Measurements from ENCODE around the gene MAGI1.

MAGI1 gene

DNA sequence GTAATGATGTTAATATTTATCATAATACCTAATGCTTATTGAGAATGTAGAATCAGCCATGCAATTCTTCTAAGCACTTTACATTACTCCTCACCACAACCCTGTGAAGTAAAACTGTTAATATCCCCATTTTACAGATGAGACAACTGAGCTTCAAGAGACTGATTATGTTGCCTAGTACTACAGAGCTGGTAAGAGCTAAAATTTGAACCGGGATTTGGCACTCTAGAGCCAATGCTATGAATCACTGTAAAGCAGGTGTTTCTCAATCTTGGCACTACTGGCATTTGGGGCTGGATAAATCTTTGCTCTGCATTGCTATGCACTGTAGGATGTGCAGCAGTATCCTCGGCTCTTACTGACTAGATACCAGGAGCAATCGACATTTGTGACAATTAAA, 367.7 kb downstream of the MAGI1 start:
- no peak for DNase-seq (ENCODE audit: low read depth, low spot score)

DNA sequence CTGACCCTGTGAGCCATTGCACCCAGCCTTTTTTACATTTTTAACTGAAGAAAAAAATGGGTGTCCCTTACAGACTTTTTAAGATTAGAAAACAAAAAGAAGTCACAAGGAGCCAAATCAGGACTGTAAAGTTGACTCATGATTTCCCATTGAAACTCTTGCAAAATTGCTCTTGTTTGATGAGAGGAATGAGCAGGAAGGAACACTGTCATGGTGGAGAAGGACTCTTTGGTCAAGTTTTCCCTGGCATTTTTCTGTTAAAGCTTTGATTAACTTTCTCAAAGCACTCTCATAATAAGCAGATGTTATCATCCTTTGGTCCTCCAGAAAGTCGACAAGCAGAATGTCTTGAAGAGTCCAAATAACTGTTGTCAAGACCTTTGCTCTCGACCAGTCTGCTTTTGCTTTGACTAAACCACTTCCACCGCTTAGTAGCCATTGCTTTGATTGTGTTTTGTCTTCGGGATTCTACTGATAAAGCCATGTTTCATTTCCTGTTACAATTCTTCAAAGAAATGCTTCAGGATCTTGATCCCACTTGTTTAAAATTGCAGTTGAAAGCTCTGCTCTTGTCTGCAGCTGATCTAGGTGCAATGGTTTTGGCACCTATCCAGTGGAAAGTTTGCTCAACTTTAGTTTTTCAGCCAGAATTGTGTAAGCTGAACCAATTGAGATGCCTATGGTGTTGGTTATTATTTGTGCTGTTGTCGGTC, 369.4 kb downstream of the MAGI1 start:
- DNase-seq (ENCODE audit: low read depth, low spot score): peak; percentile 62

DNA sequence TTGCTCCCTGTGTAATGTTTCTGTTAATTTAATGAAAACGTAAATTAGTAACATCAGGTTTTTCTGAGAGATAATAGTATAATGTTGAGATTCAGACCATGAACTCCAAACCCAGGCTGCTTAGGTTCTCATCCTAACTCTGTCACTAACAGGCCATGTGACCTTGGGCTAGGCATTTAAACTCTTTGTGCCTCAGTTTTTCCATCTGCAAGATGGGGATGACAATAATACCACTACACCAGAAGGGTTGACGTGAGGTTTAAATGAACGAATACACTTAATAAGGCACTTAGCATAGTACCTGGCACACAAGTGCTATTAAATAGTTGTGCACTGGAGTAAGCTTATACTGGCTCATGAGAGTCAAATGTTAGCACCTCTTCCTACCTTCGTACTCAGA, 370.8 kb downstream of the MAGI1 start:
- DNase-seq (ENCODE audit: low read depth, low spot score): no peak

DNA sequence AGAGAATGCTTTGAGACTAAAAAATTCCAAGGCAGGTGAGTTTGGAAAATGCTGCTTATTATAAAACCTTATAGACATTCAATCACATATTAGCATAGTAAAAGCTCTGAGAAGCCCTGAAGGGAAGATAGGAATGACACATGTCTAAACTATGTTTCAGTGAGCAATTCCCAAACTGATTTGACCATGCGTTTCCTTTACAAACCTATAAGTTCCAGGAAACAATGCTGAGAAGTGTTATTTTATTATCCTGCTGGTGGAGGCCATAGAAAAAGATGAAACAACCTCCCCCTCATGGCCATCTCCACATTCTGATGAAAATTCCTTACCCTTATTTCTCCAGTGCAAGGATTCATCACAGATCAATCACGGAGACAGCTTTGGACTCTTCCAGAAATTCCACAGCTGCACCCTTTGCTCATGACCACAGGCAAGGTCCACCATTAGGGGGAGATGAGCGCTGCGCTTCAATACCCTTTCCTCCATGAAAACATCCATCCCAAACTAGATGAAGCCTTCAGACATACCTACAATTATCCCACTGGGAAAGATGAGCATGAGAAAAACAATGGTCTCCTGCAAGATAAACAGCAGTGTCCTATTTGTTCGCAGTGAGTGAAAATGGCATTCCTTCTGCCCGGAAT, 372.1 kb downstream of the MAGI1 start:
- no peak for DNase-seq (ENCODE audit: low read depth, low spot score)

DNA sequence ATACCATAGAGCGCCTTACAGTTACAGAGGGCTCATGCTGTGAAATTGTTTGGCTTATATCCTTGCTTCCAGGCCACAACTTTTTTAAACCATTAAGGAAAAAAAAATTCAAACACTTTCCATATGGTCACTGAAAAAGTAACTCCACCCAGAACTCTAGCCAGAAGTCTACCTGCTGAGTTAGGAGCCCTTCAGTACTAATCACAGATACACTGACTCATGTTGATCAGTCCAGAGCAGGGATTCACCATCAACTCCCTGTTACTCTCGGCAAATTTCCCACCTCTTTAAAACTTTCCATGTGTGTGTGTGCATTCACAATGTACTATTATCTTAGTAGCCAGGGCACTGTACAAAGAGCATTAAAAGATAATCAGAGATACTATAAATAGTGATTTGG, 372.8 kb downstream of the MAGI1 start:
- no peak for DNase-seq (ENCODE audit: low read depth, low spot score)

DNA sequence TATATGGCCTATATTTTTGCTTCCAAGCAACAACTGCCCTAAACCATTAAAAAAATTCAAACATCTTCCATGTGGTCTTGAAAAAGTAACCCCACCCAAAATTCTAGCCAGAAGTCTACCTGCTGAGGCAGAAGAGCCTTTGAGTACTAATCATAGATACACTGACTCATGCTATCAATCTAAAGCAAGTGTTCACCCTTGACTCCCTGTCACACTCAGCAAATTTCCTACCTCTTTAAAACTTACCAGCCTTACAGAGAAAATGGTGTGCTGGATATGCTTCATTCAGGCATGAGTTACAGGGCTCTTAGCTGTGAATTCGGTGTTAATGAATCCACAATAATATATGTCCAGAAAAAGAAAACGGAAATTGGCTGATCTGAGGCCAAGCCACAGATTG, 373.8 kb downstream of the MAGI1 start:
- DNase-seq (ENCODE audit: low read depth, low spot score): no peak

DNA sequence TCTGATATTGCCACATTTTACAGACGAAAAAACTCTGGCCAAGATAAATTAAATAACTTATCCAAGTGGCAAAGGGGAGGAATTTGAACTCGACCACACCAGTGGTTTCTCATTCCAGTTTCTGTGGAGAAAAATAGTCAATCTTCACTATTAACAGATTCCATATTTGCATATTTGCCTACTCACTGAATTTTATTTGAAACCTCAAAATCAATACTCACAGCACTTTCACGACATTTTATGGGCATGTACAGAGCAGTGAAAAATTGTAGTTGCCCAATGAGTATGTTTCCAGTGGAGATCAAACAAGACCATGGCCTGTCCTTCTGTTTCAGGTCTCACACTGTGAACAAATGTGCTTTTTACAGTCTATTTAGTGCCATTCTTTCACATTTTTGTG, 374.3 kb downstream of the MAGI1 start:
- DNase-seq (ENCODE audit: low read depth, low spot score): peak; percentile 58

DNA sequence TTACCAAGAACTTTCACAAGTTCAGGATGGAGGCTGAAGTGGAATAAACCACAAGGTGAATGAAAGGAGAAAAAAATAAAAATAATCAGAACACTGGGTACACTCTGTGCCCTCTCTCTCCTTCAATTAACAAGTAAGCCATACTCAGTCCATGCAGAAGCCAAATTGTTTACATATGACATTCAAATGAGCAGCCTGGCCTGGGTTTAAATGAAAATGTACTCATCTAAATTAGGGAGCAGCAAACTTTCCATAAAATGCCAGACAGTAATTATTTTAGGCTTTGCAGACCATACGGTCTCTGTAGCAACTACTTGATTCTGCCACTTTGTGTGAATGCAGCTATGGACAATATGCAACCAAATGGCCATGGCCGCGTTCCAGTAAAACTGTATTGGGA, 376.6 kb downstream of the MAGI1 start:
- DNase-seq (ENCODE audit: low read depth, low spot score): no peak

DNA sequence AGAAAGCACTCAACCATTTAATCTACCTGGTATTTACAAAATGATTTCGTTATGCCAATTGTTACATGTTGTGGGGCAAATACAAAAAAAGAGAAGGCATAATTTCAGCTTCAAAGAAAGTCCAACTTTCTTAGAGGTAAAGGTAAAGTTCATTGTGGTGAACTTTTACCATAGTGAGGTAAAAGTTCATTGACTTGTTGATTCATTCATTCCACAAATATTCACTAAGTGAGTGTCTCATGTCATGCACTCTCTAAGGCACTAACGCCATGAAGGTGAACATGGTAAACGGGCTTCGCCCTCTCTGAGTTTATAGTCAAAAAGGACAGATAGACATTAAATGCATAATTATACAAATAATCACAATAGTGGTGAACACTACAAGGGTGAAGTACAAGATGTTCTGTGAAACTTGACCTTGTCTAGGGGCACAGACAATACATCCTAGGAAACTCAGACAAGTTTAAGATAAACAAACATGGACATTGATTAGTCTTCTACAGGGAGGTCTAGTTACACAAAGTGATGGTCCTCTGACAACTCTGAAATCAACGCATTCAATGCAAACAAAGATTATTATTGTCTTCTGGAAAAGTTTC, 378.6 kb downstream of the MAGI1 start:
- DNase-seq (ENCODE audit: low read depth, low spot score): no peak

DNA sequence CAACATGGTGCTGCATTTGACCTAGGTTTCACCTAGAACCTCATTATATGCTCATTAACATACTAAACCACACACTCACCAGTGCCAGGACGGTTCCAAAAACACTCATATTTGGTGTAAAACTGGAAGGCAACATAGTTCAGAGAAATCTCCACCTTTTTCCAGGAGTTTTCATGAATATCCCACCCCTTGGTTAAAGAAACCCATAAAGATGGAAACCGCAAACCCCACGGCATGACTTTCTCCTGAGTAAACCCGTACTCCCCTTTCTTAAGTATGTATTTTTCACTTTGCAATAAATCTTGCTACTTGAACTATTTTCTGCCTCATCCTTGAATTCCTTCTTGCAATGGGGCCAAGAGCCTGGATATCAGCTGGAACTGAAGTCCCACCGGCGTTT, 379.3 kb downstream of the MAGI1 start:
- no peak for DNase-seq (ENCODE audit: low read depth, low spot score)

DNA sequence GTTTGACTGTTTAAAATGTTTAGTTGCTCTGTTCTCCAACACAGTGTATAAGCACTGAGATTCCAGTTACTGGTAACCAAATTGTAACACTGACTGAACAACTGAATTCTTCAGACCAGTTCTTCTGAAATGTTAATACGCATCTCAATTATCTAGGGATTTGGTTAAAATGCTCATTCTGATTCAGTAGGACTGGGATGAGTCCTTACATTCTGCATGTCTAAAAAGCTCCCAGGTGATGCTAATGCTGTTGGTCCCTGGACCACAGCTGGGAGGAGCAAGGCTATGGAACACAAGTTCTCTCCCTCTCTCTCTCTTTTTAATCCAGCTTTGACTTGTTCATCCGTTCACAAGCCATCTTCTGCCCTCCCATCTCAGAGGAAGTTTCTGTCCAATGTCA, 380.3 kb downstream of the MAGI1 start:
- no peak for DNase-seq (ENCODE audit: low read depth, low spot score)

DNA sequence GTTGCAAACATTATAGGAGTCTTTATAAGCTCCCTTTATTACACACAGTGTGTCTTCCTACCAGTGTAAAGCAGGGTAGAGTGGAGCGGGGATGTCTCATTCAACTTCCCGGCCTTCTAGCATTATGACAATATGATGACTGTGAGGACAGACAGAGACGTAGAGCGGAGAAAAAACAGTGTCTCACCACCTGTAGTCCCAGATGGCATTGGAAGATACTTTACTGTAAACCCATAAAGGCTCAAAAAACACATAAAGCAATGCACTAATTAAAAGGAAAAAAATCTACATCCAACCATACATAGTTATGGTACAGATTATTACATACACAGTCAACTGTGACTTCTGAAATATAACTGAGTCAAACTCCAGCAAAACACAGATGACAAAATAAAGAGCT, 383.7 kb downstream of the MAGI1 start:
- no peak for DNase-seq (ENCODE audit: low read depth, low spot score)

DNA sequence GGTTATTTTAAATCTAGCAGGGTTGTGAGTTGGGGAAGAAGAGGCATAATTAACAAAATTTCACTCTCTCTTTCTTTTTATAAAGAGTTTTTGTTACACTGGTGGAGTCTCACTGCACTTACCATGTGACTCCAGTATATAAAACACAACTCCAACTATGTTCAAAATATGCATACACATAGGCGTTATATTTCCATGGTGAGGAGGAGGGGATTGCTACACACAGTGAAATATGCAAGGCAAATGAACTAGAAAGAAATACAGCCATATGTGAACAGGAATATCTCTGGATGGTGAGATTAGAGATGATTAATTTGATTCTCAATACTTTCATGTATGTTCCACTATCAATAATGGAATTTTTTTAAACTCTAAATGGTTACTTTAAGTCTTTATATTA, 385.0 kb downstream of the MAGI1 start:
- DNase-seq (ENCODE audit: low read depth, low spot score): no peak

DNA sequence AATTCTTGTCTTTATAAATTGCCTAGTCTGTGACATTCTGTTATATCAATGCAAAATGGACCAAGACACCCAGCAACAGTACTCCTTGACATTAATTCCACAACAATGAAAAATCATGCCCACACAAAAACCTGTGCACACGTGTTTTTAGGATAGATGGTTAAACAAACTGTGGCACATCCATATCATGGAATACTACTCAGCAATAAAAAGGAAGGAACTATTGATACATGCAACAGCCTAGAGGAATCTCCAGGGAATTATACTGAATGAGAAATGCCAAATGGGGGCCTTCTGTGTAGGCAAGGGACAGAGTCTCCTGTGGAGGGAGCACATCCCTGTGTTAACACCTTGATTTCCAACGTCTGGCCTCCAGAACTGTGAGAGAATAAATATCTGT, 388.5 kb downstream of the MAGI1 start:
- DNase-seq (ENCODE audit: low read depth, low spot score): no peak

DNA sequence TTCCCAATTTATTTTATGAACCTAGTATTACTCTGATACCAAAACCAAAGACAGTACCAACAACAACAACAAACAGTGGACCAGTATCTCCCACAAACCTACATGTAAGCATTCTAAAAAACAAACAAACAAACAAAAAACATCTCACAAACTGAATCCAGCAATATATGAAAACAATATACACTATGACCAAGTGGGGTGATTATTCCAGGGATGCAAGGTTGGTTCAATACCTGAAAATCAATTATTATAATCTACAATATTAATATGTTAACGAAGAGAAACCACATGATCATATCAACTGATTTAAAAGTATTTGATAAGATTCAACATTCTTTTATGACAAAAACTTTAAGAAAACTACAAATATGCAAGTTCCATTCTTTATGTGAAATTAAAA, 391.3 kb downstream of the MAGI1 start:
- DNase-seq (ENCODE audit: low read depth, low spot score): no peak

DNA sequence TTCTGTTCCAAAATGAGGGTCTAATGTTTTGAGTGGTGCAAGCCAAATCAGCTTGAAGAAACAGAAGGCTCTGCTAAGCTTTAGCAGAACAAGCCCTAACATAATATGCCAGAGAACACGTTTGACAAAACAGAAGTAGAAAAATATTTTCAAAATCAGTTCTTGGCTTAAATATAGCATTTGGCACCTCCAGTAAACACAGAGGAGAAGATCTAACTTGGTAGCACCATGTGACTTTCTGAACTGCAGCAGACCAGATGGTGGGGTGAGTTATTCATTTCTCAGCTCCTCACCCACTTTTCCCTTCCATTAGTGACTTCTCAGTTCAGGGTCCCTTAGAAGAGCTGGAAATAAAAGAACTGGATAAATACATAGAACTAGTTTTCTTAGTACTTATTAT, 395.8 kb downstream of the MAGI1 start:
- no peak for DNase-seq (ENCODE audit: low read depth, low spot score)

DNA sequence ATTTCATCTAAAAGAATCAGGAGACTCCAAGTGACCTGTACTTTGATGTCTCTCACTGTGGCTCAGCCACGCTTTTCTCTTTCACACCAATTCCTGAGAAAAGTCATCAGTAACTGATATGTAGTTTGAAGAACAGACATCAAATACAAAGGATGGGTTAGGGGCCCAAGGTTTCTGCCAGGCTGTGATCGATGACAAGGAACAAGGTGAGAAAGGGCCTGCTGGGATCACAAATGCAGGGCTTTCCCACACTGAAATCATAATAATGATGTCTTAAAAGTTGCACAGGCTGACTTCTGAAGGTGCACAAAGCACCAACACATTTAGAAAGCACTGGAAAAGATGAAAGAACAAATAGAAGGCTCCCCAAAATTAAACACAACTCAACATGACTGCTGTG, 396.9 kb downstream of the MAGI1 start:
- no peak for DNase-seq (ENCODE audit: low read depth, low spot score)

DNA sequence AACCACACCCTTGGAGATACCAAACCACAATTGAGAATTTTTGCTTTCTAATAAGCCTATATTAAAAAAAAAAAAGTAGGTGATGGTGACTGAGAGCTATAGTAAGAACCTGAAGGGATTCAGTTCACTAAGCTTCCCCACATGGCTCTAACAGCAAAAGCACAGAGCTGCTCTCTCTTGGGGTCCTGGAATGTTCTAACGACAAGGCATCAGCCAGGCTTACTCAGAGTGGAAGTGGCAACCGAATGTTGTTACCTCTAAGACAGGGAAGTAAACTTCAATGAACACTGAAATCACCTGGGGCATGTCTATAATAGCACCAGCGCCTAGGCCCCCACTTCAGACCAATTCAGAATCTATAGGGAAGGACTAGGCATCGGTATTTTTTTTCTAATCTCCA, 397.7 kb downstream of the MAGI1 start:
- DNase-seq (ENCODE audit: low read depth, low spot score): no peak

DNA sequence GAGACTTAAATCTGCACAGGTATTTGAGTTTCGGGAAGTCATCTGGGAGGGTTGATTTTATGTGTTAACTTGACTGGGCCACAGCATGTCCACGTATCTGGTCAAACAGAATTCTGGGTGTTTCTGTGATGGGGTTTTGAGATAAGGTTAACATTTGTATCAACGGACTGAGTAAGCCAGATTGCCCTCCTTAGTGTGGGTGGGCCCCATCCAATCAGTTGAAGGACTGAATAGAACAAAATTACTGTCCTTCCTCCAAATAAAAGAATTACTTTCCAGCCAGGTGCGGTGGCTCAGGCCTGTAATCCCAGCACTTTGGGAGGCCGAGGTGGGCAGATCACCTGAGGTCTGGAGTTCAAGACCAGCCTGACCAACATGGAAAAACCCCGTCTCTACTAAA, 399.3 kb downstream of the MAGI1 start:
- no peak for DNase-seq (ENCODE audit: low read depth, low spot score)

DNA sequence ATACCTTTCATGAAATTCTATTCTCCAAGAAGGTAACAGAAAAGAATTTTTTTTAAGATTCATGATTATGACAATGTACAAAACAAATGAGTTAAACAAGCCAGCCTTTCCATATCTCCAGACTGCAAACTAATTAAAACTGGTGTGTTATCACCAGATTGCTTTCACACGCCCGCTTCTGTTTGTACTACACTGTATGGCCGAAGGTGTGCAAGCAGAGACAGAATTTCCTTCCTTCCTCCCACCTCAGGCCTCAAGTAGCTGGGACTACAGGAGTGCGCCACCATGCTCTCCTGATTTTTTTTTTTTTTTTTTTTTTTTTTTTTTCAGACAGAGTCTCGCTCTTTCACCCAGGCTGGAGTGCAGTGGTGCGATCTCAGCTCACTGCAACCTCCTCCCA, 400.4 kb downstream of the MAGI1 start:
- no peak for DNase-seq (ENCODE audit: low read depth, low spot score)

DNA sequence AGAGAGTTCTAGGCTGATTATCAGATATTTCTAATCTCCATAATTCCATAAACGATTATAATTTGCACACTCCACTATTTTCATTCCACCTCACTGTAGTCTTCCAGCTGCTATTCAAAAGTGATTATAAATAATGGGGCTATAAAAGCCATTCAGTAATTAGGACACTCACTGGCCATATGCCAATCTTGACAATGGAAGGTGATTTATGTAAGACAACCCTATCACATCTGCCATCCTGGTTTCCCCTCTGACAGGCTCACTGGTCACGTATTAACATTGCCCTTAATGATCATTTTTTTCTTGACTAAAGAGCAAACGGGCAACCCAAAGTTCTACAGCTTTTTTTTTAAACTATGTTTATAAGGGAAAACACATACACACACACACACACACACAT, 402.4 kb downstream of the MAGI1 start:
- no peak for DNase-seq (ENCODE audit: low read depth, low spot score)

DNA sequence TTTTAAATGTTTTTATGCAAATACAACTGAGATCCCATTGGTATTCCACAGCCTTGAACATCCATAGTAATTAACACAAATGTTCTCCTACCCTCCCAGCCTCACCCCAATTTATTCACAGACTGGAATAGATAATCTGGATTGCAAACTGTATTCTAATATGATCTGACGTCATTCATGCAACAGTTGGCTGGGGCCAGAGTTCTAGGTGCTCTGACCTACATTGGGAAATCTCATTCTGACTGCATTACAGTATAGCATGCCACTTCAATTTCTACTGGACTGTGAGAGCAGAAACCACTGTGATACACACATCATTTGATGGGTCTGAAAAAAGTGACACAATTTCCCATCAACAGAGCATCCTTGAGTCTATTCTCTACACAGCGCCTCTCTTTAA, 403.1 kb downstream of the MAGI1 start:
- DNase-seq (ENCODE audit: low read depth, low spot score): no peak

DNA sequence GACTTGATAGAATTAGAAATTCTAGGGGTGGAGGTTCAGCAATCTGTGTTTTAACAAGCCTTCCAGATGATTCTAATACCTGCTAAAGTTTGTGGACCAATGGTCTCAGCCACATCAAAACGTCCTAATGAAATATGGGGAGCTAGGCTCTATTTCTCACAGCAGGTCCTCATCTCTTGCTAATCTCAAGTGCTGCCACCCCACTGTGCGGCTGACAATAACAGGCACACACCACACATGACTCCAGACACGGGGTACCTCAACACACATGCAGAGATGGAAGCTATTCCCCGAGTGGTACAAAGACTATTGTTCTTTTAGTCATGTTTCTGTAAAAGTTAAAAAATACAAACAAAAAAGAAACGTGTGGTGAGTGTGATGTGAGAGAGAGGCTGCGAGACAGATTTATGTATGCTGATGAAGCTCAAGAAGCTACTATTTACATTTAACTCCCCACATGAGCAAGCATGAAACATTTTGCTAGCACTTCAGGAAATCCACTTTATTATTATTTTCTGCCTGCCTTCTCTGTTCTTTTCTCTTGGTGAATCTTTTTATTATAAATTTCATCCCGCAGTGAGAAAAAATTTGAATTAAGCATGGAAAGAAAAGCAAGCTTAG, 405.6 kb downstream of the MAGI1 start:
- DNase-seq (ENCODE audit: low read depth, low spot score): no peak

Data from astrocyte of the hippocampus (primary cell).